ENCODE results near the gene ADAM23.

Gene ADAM23

GRCh38 chr2:206511283-206511682 lies 68.0 kb downstream of the ADAM23 start:
- H3K4me1 ChIP-seq (ENCODE audit: control insufficient read depth, insufficient read depth, low read length, poor library complexity, severe bottlenecking): no peaks in the 10 kb centered on the region
- no peaks in the 10 kb centered on the region for H3K9me3 ChIP-seq (ENCODE audit: control insufficient read depth, low read length)
- no peaks in the 10 kb centered on the region for H3K36me3 ChIP-seq (ENCODE audit: control insufficient read depth, insufficient read depth, low read length)
- H3K27ac ChIP-seq (ENCODE audit: low read depth, low read length, severe bottlenecking): no peak overlapping the region
- WGBS, 2 experiments (ENCODE audit: insufficient coverage in 2 of 2): no CpG with 5 or more reads among the region's 2 CpGs
- no peak overlapping the region for H3K4me3 ChIP-seq (ENCODE audit: extremely low read depth, insufficient read depth, low read length, poor library complexity, severe bottlenecking)

DNA sequence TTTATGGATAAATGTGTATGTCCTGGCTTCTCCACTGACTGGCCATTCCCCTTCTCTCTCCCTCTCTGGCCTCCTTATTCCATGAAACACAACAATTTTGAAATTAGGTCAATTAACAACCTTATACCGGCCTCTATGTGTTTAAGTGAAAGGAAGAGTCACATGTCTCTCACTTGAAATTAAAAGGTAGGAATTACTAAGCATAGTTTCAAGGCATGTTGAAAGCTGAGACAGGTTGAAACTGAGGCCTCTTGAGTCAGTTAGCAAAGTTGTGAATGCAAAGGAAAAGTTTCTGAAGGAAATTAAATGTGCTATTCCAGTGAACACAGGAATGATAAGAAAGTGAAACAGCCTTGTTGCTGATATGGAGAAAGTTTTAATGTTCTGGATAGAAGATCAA lies 69.7 kb downstream of the ADAM23 start:
- H3K4me3 ChIP-seq (ENCODE audit: extremely low read depth, insufficient read depth, low read length, poor library complexity, severe bottlenecking): no peak overlapping the region
- no peak overlapping the region for H3K27ac ChIP-seq (ENCODE audit: low read depth, low read length, severe bottlenecking)
- no peaks in the 10 kb centered on the region for H3K9me3 ChIP-seq (ENCODE audit: control insufficient read depth, low read length)
- WGBS, 2 experiments (ENCODE audit: insufficient coverage in 2 of 2): 100% methylated on average over 1 of the region's 1 CpG; no CpG with 5 or more reads in 1 of the 2 experiments
- H3K36me3 ChIP-seq (ENCODE audit: control insufficient read depth, insufficient read depth, low read length): no peaks in the 10 kb centered on the region
- H3K4me1 ChIP-seq (ENCODE audit: control insufficient read depth, insufficient read depth, low read length, poor library complexity, severe bottlenecking): no peaks in the 10 kb centered on the region

DNA sequence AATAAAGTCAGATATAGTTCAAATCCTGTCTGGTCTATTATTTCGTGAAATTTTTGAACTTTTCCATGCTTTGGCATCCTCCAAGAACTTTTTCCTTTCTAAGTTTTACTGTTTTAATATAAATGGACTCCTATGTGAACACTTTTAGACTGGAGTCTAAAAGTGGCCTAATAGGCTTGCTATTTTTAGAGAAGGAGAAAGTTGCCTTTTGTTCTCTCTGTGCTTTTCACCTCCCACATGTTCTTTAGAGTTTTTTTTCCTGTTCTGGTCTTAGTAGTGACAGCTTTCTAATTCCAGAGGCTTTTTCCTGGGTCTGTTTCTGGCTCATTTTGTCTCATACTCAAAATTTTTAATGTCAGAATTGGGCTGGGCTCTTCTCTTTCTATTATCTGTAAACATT lies 72.2 kb downstream of the ADAM23 start:
- no peaks in the 10 kb centered on the region for H3K4me1 ChIP-seq (ENCODE audit: control insufficient read depth, insufficient read depth, low read length, poor library complexity, severe bottlenecking)
- H3K4me3 ChIP-seq (ENCODE audit: extremely low read depth, insufficient read depth, low read length, poor library complexity, severe bottlenecking): no peak overlapping the region
- H3K36me3 ChIP-seq (ENCODE audit: control insufficient read depth, insufficient read depth, low read length): no peaks in the 10 kb centered on the region
- no peaks in the 10 kb centered on the region for H3K9me3 ChIP-seq (ENCODE audit: control insufficient read depth, low read length)
- 100% methylated on average over 1 of the region's 1 CpG; no CpG with 5 or more reads in 1 of the 2 experiments for WGBS, 2 experiments (ENCODE audit: insufficient coverage in 2 of 2)
- no peak overlapping the region for H3K27ac ChIP-seq (ENCODE audit: low read depth, low read length, severe bottlenecking)

GRCh38 chr2:206518997-206519396 lies 75.7 kb downstream of the ADAM23 start:
- Histone ChIP-seq H3K9me3 (ENCODE audit: control insufficient read depth, low read length) (no peaks in the 10 kb centered on the region), H3K27ac (ENCODE audit: low read depth, low read length, severe bottlenecking) (no peak overlapping the region), H3K4me3 (ENCODE audit: extremely low read depth, insufficient read depth, low read length, poor library complexity, severe bottlenecking) (no peak overlapping the region), H3K36me3 (ENCODE audit: control insufficient read depth, insufficient read depth, low read length) (no peaks in the 10 kb centered on the region), H3K4me1 (ENCODE audit: control insufficient read depth, insufficient read depth, low read length, poor library complexity, severe bottlenecking) (no peaks in the 10 kb centered on the region)
- WGBS, 2 experiments (ENCODE audit: insufficient coverage in 2 of 2): no CpG with 5 or more reads among the region's 2 CpGs

- Histone ChIP-seq H3K27ac (ENCODE audit: low read depth, low read length, severe bottlenecking) (no peak overlapping the region), H3K4me1 (ENCODE audit: control insufficient read depth, insufficient read depth, low read length, poor library complexity, severe bottlenecking) (no peaks in the 10 kb centered on the region), H3K9me3 (ENCODE audit: control insufficient read depth, low read length) (no peaks in the 10 kb centered on the region), H3K4me3 (ENCODE audit: extremely low read depth, insufficient read depth, low read length, poor library complexity, severe bottlenecking) (no peak overlapping the region), H3K36me3 (ENCODE audit: control insufficient read depth, insufficient read depth, low read length) (no peaks in the 10 kb centered on the region)
- 71 to 100% methylated on average over 2 of the region's 3 CpGs for WGBS, 2 experiments (ENCODE audit: insufficient coverage in 2 of 2)
Measured at GRCh38 chr2:206520450-206520849, 77.1 kb downstream of the ADAM23 start.

DNA sequence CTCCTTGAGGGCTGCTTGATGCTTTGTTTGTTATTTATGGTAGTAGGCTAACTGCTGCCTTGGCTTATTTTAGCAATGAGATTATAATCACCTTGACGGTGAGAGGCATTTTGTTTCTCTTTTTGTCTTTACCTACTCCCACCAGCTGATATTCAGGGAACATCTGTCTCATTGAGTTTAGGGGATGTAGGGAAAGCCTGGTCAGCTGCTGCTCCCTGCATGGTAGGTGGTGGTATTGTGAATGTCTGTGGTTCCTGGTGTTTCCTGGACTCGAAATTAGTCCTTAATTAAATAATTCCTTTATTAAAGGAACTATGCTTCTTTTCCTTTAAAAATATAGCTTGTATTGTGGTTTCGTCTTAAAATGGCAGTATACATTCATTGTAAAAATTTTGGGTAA lies 77.8 kb downstream of the ADAM23 start:
- Histone ChIP-seq H3K36me3 (ENCODE audit: control insufficient read depth, insufficient read depth, low read length) (no peaks in the 10 kb centered on the region), H3K9me3 (ENCODE audit: control insufficient read depth, low read length) (no peaks in the 10 kb centered on the region), H3K4me3 (ENCODE audit: extremely low read depth, insufficient read depth, low read length, poor library complexity, severe bottlenecking) (no peak overlapping the region), H3K27ac (ENCODE audit: low read depth, low read length, severe bottlenecking) (no peak overlapping the region), H3K4me1 (ENCODE audit: control insufficient read depth, insufficient read depth, low read length, poor library complexity, severe bottlenecking) (no peaks in the 10 kb centered on the region)
- WGBS, 2 experiments (ENCODE audit: insufficient coverage in 2 of 2): no CpG with 5 or more reads among the region's 3 CpGs

GRCh38 chr2:206521612-206522011 lies 78.3 kb downstream of the ADAM23 start:
- Histone ChIP-seq H3K4me3 (ENCODE audit: extremely low read depth, insufficient read depth, low read length, poor library complexity, severe bottlenecking) (no peak overlapping the region), H3K27ac (ENCODE audit: low read depth, low read length, severe bottlenecking) (no peak overlapping the region), H3K9me3 (ENCODE audit: control insufficient read depth, low read length) (no peaks in the 10 kb centered on the region), H3K36me3 (ENCODE audit: control insufficient read depth, insufficient read depth, low read length) (no peaks in the 10 kb centered on the region), H3K4me1 (ENCODE audit: control insufficient read depth, insufficient read depth, low read length, poor library complexity, severe bottlenecking) (no peaks in the 10 kb centered on the region)
- no CpG with 5 or more reads among the region's 1 CpG for WGBS, 2 experiments (ENCODE audit: insufficient coverage in 2 of 2)

DNA sequence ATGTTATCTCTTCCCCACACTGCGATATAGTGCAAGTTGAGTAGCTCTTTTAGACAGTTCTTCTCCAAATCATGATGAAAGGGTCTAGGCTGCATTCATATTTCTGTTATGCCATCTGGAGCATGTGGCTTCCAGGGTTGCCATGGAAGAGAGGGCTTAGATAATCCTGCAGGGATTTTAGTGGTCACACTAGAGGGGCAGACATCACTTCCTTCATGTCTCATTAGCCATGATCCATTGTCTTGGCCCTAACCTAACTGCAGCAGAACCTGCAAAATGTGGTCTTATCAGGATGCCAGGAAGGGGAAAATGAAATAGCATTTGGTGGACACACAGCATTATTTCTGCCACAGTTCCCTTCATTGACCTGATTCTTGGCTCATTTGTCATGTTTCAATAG lies 83.1 kb downstream of the ADAM23 start:
- Histone ChIP-seq H3K4me1 (ENCODE audit: control insufficient read depth, insufficient read depth, low read length, poor library complexity, severe bottlenecking) (no peaks in the 10 kb centered on the region), H3K9me3 (ENCODE audit: control insufficient read depth, low read length) (no peaks in the 10 kb centered on the region), H3K27ac (ENCODE audit: low read depth, low read length, severe bottlenecking) (no peak overlapping the region), H3K36me3 (ENCODE audit: control insufficient read depth, insufficient read depth, low read length) (no peaks in the 10 kb centered on the region), H3K4me3 (ENCODE audit: extremely low read depth, insufficient read depth, low read length, poor library complexity, severe bottlenecking) (no peak overlapping the region)
- 100% methylated on average over 1 of the region's 1 CpG; no CpG with 5 or more reads in 1 of the 2 experiments for WGBS, 2 experiments (ENCODE audit: insufficient coverage in 2 of 2)

DNA sequence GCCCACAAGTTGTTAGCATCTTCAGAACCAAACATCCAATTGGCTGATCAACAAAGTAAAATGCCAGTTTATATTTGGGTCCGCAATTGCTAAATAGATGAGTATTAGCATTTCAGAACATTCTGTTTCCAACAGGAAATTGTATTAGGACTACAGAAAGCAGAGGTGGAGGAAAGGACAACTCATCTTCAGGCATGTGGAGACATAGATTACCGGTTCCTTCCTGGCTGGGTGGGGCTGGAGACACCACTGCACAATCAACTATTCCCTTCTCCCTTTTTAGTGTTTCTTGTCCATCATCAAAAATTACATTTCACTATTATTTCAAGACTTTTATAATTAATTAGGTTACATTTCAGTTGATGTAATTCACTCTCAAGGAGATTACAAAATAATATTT lies 83.8 kb downstream of the ADAM23 start:
- Histone ChIP-seq H3K27ac (ENCODE audit: low read depth, low read length, severe bottlenecking) (no peak overlapping the region), H3K4me3 (ENCODE audit: extremely low read depth, insufficient read depth, low read length, poor library complexity, severe bottlenecking) (no peak overlapping the region), H3K36me3 (ENCODE audit: control insufficient read depth, insufficient read depth, low read length) (no peaks in the 10 kb centered on the region), H3K4me1 (ENCODE audit: control insufficient read depth, insufficient read depth, low read length, poor library complexity, severe bottlenecking) (no peaks in the 10 kb centered on the region), H3K9me3 (ENCODE audit: control insufficient read depth, low read length) (no peaks in the 10 kb centered on the region)
- no CpG with 5 or more reads among the region's 2 CpGs for WGBS, 2 experiments (ENCODE audit: insufficient coverage in 2 of 2)

- 57 to 89% methylated on average over 1 to 5 of the region's 11 CpGs for WGBS, 2 experiments (ENCODE audit: insufficient coverage in 2 of 2)
- no peak overlapping the region for H3K4me3 ChIP-seq (ENCODE audit: extremely low read depth, insufficient read depth, low read length, poor library complexity, severe bottlenecking)
Measured at GRCh38 chr2:206530727-206531126, 87.4 kb downstream of the ADAM23 start.

GRCh38 chr2:206531996-206532543 lies 88.7 kb downstream of the ADAM23 start:
- no peaks in the 10 kb centered on the region for H3K4me1 ChIP-seq (ENCODE audit: control insufficient read depth, insufficient read depth, low read length, poor library complexity, severe bottlenecking)
- WGBS, 2 experiments (ENCODE audit: insufficient coverage in 2 of 2): 78 to 100% methylated on average over 2 to 3 of the region's 3 CpGs
- no peaks in the 10 kb centered on the region for H3K36me3 ChIP-seq (ENCODE audit: control insufficient read depth, insufficient read depth, low read length)
- no peak overlapping the region for H3K4me3 ChIP-seq (ENCODE audit: extremely low read depth, insufficient read depth, low read length, poor library complexity, severe bottlenecking)
- no peak overlapping the region for H3K27ac ChIP-seq (ENCODE audit: low read depth, low read length, severe bottlenecking)
- H3K9me3 ChIP-seq (ENCODE audit: control insufficient read depth, low read length): no peaks in the 10 kb centered on the region

More at GRCh38 chr2:206530727-206531126, 87.4 kb downstream of the ADAM23 start:
- no peaks in the 10 kb centered on the region for H3K36me3 ChIP-seq (ENCODE audit: control insufficient read depth, insufficient read depth, low read length)
- H3K27ac ChIP-seq (ENCODE audit: low read depth, low read length, severe bottlenecking): no peak overlapping the region
- H3K9me3 ChIP-seq (ENCODE audit: control insufficient read depth, low read length): no peaks in the 10 kb centered on the region
- H3K4me1 ChIP-seq (ENCODE audit: control insufficient read depth, insufficient read depth, low read length, poor library complexity, severe bottlenecking): no peaks in the 10 kb centered on the region
